Measurements from ENCODE around the gene PRRT1B. TPM values are rescaled to one million over a fixed set of nuclear protein-coding genes. Genes with fewer than 3 reads are reported as not detected.

Gene PRRT1B
- total and polyA plus RNA-seq, 9 of the 15 experiments (the other 6 are each of a cell fraction or from before 2014, with no cell fraction given) = not detected

GRCh38 chr9:131502781-131503625 is 42.3 kb upstream of the PRRT1B start, which contains the start of gene POMT1 (continued):
- no peak for TF ChIP-seq ZNF263 (CRISPR knock-in tag; IDR thresholded peaks at IDR 0.05; ENCODE audit: borderline replicate concordance)
- 0 out of 2 replicates have a peak, but pooled peaks have one; percentile 8 for TF ChIP-seq JUND (IDR thresholded peaks at IDR 0.05; ENCODE audit: borderline replicate concordance, low read depth, low read length)
- TF ChIP-seq JUND (tag; IDR thresholded peaks at IDR 0.05; ENCODE audit: borderline replicate concordance, low read depth, low read length) = no peak
- no peak for TF ChIP-seq DLX4 (CRISPR knock-in tag; IDR thresholded peaks at IDR 0.05)
- no peak for TF ChIP-seq HEY1 (CRISPR knock-in tag; IDR thresholded peaks at IDR 0.05; ENCODE audit: borderline replicate concordance)
- TF ChIP-seq IRF2 (CRISPR knock-in tag; IDR thresholded peaks at IDR 0.05) = no peak
- 0 out of 2 replicates have a peak, but pooled peaks have one; percentile 27 for TF ChIP-seq FOXP4 (CRISPR knock-in tag; IDR thresholded peaks at IDR 0.05; ENCODE audit: borderline replicate concordance)
- TF ChIP-seq CBX3 (IDR thresholded peaks at IDR 0.05; ENCODE audit: borderline replicate concordance in 1 of 2, low read length in 2 of 2) = peak in 1 of 2 experiments; percentile 33; a peak in 1 of 3 replicates
- peak; percentile 82 for TF ChIP-seq TFAP4 (CRISPR knock-in tag; IDR thresholded peaks at IDR 0.05; ENCODE audit: borderline replicate concordance)
- no peak for TF ChIP-seq ZNF584 (CRISPR knock-in tag; IDR thresholded peaks at IDR 0.05; ENCODE audit: low read depth)
- peak; percentile 91 for TF ChIP-seq FIP1L1 (IDR thresholded peaks at IDR 0.05; ENCODE audit: low read depth, low read length, poor library complexity, severe bottlenecking)
- TF ChIP-seq FOXM1 (IDR thresholded peaks at IDR 0.05; ENCODE audit: low read depth) = no peak
- TF ChIP-seq FOXM1 (CRISPR knock-in tag; IDR thresholded peaks at IDR 0.05; ENCODE audit: low read depth) = 0 out of 2 replicates have a peak, but pooled peaks have one; percentile 23
- TF ChIP-seq U2AF1 (optimal IDR thresholded peaks at IDR 0.05; ENCODE audit: low read depth, low read length) = peak; percentile 71
- TF ChIP-seq MYC (IDR thresholded peaks at IDR 0.05; ENCODE audit: low read depth, low read length) = peak; percentile 47
- no peak for TF ChIP-seq MYC (CRISPR knock-in tag; IDR thresholded peaks at IDR 0.05; ENCODE audit: borderline replicate concordance, low read depth)
- TF ChIP-seq TCFL5 (CRISPR knock-in tag; conservative IDR thresholded peaks at IDR 0.05) = no peak
- TF ChIP-seq ZNF740 (CRISPR knock-in tag; IDR thresholded peaks at IDR 0.05) = peak; percentile 98
- TF ChIP-seq ZNF740 (tag; IDR thresholded peaks at IDR 0.05) = peak in 1 of 2 experiments; percentile 97; a peak in 2 of 4 replicates
- peak; percentile 76 for TF ChIP-seq CXXC5 (CRISPR knock-in tag; IDR thresholded peaks at IDR 0.05)
- TF ChIP-seq C11orf30 (IDR thresholded peaks at IDR 0.05; ENCODE audit: low read depth) = peak; percentile 67
